Measurements from ENCODE around the gene NBEAL2.

- TF ChIP-seq CTCF (IDR thresholded peaks at IDR 0.05; ENCODE audit: poor library complexity, severe bottlenecking) = no peak
- TF ChIP-seq EP300 (conservative IDR thresholded peaks at IDR 0.05; ENCODE audit: poor library complexity, severe bottlenecking) = no peak
- TF ChIP-seq, protein P1, sequence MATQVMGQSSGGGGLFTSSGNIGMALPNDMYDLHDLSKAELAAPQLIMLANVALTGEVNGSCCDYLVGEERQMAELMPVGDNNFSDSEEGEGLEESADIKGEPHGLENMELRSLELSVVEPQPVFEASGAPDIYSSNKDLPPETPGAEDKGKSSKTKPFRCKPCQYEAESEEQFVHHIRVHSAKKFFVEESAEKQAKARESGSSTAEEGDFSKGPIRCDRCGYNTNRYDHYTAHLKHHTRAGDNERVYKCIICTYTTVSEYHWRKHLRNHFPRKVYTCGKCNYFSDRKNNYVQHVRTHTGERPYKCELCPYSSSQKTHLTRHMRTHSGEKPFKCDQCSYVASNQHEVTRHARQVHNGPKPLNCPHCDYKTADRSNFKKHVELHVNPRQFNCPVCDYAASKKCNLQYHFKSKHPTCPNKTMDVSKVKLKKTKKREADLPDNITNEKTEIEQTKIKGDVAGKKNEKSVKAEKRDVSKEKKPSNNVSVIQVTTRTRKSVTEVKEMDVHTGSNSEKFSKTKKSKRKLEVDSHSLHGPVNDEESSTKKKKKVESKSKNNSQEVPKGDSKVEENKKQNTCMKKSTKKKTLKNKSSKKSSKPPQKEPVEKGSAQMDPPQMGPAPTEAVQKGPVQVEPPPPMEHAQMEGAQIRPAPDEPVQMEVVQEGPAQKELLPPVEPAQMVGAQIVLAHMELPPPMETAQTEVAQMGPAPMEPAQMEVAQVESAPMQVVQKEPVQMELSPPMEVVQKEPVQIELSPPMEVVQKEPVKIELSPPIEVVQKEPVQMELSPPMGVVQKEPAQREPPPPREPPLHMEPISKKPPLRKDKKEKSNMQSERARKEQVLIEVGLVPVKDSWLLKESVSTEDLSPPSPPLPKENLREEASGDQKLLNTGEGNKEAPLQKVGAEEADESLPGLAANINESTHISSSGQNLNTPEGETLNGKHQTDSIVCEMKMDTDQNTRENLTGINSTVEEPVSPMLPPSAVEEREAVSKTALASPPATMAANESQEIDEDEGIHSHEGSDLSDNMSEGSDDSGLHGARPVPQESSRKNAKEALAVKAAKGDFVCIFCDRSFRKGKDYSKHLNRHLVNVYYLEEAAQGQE (IDR thresholded peaks at IDR 0.05; ENCODE audit: borderline replicate concordance) = no peak
- TF ChIP-seq EZH2 (IDR thresholded peaks at IDR 0.05; ENCODE audit: borderline replicate concordance, insufficient read depth, low read length, poor library complexity, severe bottlenecking) = no peak
- TF ChIP-seq POLR2AphosphoS5 (IDR thresholded peaks at IDR 0.05) = no peak
- no peak for TF ChIP-seq RAD21 (conservative IDR thresholded peaks at IDR 0.05)
Observed at GRCh38 chr3:47042231-47042791, 62.8 kb downstream of the NBEAL2 start.

Data from neural cell (in vitro differentiated cells).